Stimulated activated CD4-positive, alpha-beta T cell treated with anti-CD3 and anti-CD28 coated beads, Interleukin-12 subunit alpha, Interleukin-12 subunit beta, amount 100 ng/mL, for 48 hours (primary cell): Measurements from ENCODE around the gene ZSCAN10.

Source experiments
- DNase-seq, 3 donors: peaks; one replicate each; pipeline ENCODE4 v3.0.0-alpha.2; 2020; ENCODE audit warnings: low read depth in 2 of 3, low spot score in 1 of 3

Gene ZSCAN10

GRCh38 chr16:3112058-3112880 is 13.2 kb upstream of the ZSCAN10 start, which contains the start of gene ZNF205:
Gene ZNF205 (plus strand): TSS chr16:3112586. CDS start chr16:3113431, 845 bp downstream.
- DNase-seq: no peak

- peak; percentile 89 to 91 (median 90) for DNase-seq
These were observed 7.3 kb upstream of the ZSCAN10 start for GRCh38 chr16:3106205-3106928.

DNA sequence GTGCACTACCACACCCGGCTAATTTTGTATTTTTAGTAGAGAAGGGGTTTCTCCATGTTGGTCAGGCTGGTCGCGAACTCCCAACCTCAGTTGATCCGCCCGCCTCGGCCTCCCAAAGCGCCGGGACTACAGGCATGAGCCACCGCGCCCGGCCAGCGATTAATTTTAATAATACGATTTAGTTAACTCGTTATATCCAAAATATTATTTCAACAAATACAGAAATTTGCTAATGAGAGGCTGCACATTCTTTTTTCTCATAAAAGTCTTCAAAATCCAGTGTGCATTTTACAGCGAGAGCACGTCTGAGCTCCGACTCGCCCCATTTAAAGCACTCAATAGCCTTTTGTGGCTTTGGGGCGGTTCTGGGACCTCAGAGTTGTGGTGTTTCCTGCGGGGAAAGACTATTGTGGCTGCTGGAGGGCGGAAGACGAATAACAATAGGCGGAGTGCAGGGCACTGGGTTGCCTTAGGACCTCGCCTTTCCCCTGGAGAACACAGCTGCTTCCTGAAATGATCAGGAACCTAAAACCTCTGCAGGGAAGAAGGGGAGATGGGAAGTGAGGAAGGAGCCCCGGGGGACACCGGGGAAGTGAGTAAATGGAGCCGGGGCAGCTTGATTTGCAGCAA is 2.9 kb upstream of the ZSCAN10 start:
- DNase-seq: no peak

DNA sequence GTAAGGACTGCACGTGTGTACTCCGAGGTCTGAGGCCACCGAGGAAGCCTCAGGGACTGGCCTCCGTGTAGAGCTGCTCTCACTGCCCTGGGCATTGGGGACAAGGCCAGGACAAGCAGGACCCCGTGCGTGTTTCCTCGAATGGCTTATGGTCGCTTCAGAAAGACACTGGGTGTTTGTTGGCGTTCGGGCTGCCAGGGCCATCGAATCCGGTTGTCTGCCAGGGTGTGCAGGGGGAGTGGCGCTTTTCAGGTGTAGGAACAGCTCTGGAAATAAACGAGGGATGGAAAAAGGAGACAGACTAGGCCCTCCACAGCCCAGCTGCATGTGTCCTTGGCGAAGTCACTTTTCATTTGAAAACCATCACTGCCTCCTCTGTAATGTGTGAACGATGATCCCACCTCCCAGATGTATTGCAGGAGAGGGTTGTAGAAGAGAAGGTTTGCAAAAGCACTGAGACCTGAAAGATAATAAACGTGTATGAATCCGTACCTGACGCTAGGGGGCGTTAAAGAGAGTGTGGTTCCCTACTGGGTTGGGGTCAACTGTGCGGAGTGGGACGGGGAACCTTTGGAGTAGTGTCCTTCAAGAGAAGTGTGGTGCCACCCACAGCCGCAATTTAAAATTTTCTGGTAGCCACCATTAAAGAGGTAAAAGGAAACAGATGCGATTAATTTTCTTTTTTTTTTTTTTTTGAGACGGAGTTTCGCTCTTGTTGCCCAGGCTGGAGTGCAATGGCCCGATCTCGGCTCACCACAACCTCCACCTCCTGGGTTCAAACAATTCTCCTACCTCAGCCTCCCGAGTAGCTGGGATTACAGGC is 2.1 kb upstream of the ZSCAN10 start:
- DNase-seq: peak in 2 of 3 donors; percentile 33 to 62

GRCh38 chr16:3099732-3100499 is 822 bp upstream of the ZSCAN10 start:
- DNase-seq: peak; percentile 91 to 94 (median 91)

DNA sequence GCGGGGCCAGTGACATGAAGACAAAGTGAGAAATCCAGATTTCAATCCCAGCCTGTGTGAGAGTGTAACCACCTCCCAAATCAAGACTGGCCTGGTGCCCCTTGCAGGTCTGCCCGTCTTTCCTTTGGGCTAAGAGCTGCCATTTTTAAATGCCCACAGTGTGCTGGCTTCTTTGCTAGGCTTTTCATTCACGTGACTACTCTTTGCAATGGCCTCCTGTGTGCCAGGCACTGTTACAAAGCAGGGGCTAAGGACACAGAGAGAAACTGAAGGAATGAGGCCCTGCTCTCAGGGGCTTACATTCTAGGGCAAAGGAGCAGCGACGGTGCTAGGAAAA is 269 bp upstream of the ZSCAN10 start:
- DNase-seq: no peak

DNA sequence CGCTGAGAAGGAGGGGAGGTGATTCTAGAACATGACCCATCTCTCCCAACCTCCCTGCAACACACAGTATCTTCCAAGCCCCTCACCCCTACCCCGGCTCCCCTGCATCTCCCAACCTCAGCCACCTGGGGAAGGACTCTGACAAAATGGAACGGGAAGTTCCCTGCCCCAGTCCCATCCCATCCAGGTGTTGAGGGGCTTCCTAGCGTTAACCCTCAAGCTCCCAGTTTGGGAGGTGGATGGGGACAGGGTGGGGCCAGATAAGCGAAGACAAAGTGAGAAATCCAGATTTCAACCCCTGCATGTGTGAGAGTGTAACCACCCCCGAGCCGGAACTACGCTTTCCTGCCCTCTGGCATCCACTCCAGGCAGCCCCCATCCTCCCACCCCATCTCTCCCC is 1.8 kb downstream of the ZSCAN10 start:
- DNase-seq: no peak

DNA sequence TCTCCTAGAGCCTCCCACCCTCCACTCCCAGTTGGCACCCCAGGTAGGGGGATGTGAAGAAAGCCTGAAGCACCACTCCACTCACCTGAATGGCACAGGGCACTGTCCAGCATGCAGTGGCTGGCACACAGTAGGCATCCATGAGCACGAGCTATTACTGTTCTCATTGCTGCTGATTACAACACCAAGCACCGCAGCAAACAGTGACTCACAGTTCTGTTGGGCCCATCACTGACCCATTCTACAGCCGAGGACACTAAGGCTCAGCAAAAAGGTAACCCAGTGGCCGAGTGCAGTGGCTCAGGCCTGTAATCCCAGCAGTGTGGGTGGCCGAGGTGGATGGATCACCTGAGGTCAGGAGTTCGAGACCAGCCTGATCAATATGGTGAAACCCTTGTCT is 2.7 kb downstream of the ZSCAN10 start:
- DNase-seq: no peak

GRCh38 chr16:3095869-3096268 is 3.2 kb downstream of the ZSCAN10 start:
- DNase-seq: peak in 1 of 3 donors; percentile 58

- DNase-seq: peak in 1 of 3 donors; percentile 69
These were observed 4.6 kb downstream of the ZSCAN10 start for GRCh38 chr16:3094289-3095027.

DNA sequence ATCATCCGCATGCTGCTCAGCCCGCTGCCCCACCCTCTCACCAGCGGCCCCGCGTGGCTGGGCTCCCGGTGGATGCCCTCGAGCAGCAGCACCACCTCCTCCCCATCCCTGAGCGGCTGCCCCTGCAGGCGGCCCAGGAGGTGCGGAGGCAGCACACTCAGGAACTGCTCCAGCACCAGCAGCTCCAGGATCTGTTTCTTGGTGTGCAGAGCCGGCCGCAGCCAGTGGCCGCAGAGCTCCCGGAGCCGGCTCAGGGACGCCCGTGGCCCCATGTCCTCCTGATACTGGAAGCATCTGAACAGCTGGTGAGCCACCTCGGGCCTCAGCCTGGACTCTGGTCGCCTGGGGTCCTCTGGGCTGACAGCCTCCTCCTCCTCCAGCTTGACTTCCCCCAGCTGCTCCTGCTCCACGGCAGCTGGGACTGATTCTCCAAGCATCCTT is 6.6 kb downstream of the ZSCAN10 start:
- DNase-seq: no peak

DNA sequence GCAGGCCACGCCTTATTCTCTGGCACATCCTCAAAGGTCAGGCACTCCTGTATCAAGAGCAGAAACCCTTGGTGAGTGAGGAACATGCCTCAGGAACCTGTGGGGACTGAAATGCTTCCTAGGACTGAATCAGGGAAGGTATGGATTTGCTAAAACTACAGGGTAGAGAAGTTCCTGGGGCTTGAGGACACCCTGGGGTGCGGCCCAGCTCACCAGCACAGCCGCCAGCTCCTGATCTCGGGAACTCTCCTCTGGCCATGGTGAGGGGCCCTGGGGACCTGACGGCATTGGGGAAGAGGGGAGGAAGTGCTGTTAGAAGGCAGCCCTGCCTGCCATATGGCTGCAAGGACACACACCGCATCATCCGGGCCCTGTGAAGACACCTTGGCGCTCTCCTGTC is 7.5 kb downstream of the ZSCAN10 start:
- no peak for DNase-seq

- no peak for DNase-seq
These were observed 9.1 kb downstream of the ZSCAN10 start for GRCh38 chr16:3089717-3090592.

DNA sequence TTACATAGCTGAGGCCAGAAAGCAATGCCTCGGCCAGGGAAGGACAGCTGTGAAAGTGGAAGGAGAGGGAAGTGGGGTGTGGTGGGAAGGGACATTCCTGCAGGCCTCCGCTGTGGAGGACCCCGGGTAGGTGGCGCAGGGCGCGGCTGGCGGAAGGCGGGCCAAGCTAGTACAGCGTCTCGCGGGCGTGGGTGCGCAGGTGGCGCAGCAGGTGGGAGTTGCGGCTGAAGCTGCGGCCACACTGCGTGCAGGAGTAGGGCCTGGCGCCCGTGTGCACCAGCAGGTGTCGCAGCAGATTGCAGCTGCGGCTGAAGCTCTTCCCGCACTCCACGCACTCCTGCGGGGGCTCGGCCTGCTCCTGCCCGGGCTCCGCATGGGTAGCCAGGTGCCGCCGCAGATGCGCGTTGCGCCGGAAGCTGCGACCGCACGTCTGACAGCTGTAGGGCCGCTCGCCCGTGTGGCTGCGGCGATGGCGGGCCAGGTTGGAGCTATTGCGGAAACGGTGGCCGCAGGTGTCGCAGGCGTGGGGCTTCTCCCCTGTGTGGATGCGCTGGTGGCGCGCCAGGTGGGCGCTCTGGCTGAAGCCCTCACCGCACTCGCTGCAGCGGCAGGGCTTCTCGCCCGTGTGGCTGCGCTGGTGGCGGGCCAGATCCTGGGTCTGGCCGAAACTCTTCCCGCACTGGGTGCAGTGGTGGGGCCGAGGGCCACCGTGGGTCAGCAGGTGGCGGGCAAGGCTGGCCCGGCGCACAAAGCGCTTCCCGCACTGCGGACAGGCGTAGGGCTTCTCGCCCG is 10.0 kb downstream of the ZSCAN10 start:
- no peak for DNase-seq

- DNase-seq: no peak
These were observed 10.6 kb downstream of the ZSCAN10 start for GRCh38 chr16:3088450-3088849.

GRCh38 chr16:3087243-3088235 is 11.6 kb downstream of the ZSCAN10 start:
- DNase-seq: no peak
